ENCODE data around the gene CCRL2. TPM values are rescaled to one million over a fixed set of nuclear protein-coding genes. Genes with fewer than 3 reads are reported as not detected.

CCRL2 gene
- total RNA-seq, 1 donor from 2014 or later, result not detected

DNA sequence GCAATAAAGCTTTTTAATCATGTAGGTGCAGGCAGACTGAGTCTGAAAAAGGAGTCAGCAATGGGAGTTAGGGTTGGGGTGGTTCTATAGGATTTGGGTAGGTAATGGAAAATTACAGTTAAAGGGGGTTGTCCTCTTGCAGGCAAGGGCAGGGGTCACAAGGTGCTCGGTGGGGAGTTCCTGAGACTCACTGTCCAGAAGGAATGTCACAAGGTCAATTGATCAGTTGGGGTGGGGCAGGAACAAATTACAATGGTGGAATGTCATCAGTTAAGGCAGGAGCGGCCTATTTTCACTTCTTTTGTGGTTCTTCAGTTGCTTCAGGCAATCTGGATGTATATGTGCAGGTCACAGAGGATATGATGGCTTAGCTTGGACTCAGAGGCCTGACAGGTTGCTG, 14.0 kb upstream of the CCRL2 start:
- Histone ChIP-seq H3K27me3 (no peaks in the 10 kb centered on the region), H3K27ac (no peak overlapping the region), H3K4me3 (no peak overlapping the region), H3K9me3 (no peaks in the 10 kb centered on the region), H3K4me1 (no peaks in the 10 kb centered on the region), H3K36me3 (no peaks in the 10 kb centered on the region)
- intact Hi-C loops (cut with DNase I), result no loop called here
- DNase-seq (ENCODE audit: low spot score in 2 of 2), result no peak
- TF ChIP-seq, protein P1, sequence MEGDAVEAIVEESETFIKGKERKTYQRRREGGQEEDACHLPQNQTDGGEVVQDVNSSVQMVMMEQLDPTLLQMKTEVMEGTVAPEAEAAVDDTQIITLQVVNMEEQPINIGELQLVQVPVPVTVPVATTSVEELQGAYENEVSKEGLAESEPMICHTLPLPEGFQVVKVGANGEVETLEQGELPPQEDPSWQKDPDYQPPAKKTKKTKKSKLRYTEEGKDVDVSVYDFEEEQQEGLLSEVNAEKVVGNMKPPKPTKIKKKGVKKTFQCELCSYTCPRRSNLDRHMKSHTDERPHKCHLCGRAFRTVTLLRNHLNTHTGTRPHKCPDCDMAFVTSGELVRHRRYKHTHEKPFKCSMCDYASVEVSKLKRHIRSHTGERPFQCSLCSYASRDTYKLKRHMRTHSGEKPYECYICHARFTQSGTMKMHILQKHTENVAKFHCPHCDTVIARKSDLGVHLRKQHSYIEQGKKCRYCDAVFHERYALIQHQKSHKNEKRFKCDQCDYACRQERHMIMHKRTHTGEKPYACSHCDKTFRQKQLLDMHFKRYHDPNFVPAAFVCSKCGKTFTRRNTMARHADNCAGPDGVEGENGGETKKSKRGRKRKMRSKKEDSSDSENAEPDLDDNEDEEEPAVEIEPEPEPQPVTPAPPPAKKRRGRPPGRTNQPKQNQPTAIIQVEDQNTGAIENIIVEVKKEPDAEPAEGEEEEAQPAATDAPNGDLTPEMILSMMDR (IDR thresholded peaks at IDR 0.05), result no peak

DNA sequence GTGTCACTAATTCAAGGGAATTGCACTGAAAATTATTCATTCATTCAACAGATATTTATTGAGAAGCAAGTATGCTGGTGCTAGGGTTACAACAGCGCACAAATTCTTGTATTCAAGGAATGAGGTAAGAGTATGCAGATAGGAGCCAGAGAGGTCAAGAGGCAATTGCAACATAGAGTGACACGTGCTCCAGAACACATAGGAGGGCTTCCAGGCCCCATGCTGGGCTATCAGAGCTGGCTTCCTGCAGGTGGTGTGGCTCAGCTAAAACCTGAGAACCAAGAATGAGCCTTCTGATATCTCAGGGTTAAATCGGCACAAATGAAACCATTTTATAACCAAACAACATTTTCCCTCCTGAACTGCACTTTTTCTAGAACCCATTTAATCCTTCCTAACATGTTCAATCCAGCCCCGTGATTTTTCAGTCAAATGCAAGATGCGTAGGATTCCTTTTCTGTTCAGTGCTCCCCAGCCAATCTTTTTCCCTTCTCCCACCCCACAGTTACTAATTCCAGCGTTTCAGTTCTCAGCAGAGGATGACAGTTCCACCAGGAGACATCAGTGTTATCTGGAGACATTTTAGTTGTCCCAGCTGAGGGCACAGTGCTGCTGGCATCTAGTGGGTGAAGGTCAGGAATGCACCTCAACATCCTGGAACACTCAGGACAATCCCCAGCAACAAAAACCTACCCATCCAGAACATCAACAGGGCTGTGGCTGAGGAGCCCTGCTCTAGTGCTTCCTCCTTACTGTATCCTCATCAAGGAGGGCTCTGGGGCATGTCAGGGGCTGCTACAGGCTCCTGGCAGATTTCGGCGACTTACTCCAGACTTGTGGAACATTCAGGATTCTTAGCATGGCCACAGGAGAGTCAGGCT, 13.3 kb upstream of the CCRL2 start:
- TF ChIP-seq, protein P1 (IDR thresholded peaks at IDR 0.05), result no peak
- no peaks in the 10 kb centered on the region for H3K9me3 ChIP-seq
- intact Hi-C loops (cut with DNase I), result no loop called here
- no peaks in the 10 kb centered on the region for H3K4me1 ChIP-seq
- H3K27me3 ChIP-seq, result no peaks in the 10 kb centered on the region
- H3K4me3 ChIP-seq, result no peak overlapping the region
- no peaks in the 10 kb centered on the region for H3K36me3 ChIP-seq
- DNase-seq (ENCODE audit: low spot score in 2 of 2), result no peak
- no peak overlapping the region for H3K27ac ChIP-seq

DNA sequence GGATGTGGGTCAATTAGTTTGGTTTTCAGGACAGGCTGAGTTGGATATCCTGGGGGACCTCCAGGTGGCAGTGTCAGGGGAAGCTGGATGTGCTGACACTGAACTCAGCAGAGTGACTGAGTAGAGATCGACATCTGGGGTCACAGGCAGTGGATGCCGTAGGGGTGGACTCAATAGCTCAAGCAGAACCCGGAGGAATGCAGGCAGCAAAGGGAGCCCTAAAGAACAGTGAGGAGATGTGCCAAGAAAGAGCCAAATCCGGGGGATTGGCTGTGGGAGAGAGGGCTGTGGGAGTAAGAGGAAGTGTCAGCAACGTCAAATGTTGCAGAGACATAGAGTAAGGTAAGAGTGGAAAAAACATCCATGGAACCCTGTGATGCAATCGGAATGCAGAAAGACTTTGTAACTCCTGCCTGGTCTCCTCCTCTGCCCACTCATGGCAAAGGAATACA, 11.8 kb upstream of the CCRL2 start:
- DNase-seq (ENCODE audit: low spot score in 2 of 2), result no peak
- TF ChIP-seq, protein P1 (IDR thresholded peaks at IDR 0.05), result no peak
- Histone ChIP-seq H3K9me3 (no peaks in the 10 kb centered on the region), H3K36me3 (no peaks in the 10 kb centered on the region), H3K4me3 (no peak overlapping the region), H3K27ac (no peak overlapping the region), H3K4me1 (no peaks in the 10 kb centered on the region), H3K27me3 (no peaks in the 10 kb centered on the region)
- intact Hi-C loops (cut with DNase I), result no loop called here

DNA sequence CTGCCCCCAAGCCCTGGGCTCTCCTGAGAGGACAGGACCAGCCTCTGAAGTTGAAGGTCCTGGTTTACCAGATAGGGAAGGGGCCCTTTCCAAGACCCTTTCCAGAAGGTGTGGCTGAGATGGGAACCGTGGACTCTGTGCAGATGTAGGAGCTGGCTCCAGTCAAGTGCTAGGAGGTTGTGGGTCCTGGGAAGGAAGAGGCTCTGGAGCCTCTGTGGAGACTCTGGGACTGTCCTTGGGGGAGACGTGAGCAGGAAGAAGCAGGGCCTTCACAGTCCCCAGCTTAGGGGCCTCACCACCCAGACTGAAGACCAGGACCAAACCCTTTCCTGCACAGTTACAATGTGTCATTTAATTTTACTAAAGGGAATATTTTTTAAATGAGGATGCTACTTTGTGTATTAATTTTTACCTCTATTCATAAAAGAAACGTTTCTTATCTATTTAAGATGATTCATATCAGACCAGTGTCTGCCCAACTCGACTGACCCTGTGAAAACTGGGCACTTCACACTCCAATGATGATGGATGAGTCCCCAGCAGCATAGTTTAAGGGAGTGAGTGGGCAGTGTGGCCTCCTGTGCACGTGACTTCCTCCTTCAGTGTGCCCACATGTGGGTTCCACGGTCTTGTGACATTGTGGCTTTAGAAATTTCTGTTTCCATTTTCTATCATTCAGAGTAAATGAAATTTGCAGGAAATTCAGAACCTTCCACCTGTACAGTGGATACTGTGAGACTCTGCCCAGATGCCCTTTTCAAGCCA, 11.1 kb upstream of the CCRL2 start:
- H3K4me3 ChIP-seq, result no peak overlapping the region
- H3K36me3 ChIP-seq, result no peaks in the 10 kb centered on the region
- H3K9me3 ChIP-seq, result no peaks in the 10 kb centered on the region
- H3K27me3 ChIP-seq, result no peaks in the 10 kb centered on the region
- H3K27ac ChIP-seq, result no peak overlapping the region
- H3K4me1 ChIP-seq, result no peaks in the 10 kb centered on the region
- no peak for DNase-seq (ENCODE audit: low spot score in 2 of 2)
- TF ChIP-seq, protein P1 (IDR thresholded peaks at IDR 0.05), result no peak
- intact Hi-C loops (cut with DNase I), result no loop called here

DNA sequence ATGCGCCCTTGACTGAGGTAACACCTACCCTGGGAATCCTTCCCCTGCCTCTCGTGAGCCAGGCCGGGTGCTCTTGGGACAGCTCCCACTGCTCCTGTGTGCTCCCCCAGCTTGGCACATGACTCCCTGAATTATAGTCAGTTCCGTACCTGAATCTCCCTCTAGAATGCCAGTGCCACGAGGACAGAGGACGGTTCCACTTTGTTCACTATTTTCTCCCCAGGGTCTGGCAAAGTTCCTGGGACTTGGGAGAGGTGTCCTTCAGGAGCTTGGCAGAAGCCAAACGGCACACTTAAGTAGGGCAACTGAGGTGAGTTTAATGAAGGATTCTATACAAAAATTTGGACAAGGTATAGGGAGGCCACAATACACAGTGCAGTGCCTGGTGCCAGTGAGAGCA, 9.9 kb upstream of the CCRL2 start:
- intact Hi-C loops (cut with DNase I), result no loop called here
- Histone ChIP-seq H3K27me3 (no peaks in the 10 kb centered on the region), H3K36me3 (no peaks in the 10 kb centered on the region), H3K4me1 (no peaks in the 10 kb centered on the region), H3K27ac (no peak overlapping the region), H3K4me3 (no peak overlapping the region), H3K9me3 (no peaks in the 10 kb centered on the region)
- DNase-seq (ENCODE audit: low spot score in 2 of 2), result no peak
- TF ChIP-seq, protein P1 (IDR thresholded peaks at IDR 0.05), result no peak

Data from ascending aorta (tissue), 2 donors.